MCF 10A (cell line): ENCODE measurements around the gene TJP2. TPM values are rescaled to one million over a fixed set of nuclear protein-coding genes. Genes with fewer than 3 reads are reported as not detected.

Experiments used
- BruUV-seq: library from RNA; stranded (reverse); fragments of 400-500 nt; replicated peaks from 2 replicates; lab custom pipeline; 2021; lab: Mats Ljungman, UMichigan
- CTCF ChIA-PET: fragments of 300-600 bp; sonication (Branson Sonifier 250); formaldehyde crosslinking; extraction: SDS; loops from one replicate; lab custom pipeline; 2021; ENCODE audit warnings: antibody characterized with exemption, inconsistent platforms; lab: Yijun Ruan, JAX
- POLR2A ChIA-PET: fragments of 300-600, 350-650 bp; sonication (Branson Sonifier 250); formaldehyde crosslinking; extraction: SDS; loops from one replicate; lab custom pipeline; 2020; ENCODE audit warnings: antibody characterized with exemption, inconsistent platforms; lab: Yijun Ruan, JAX
- DNase-seq: peaks from one replicate; pipeline ENCODE4 v3.0.0-alpha.2; 2018; ENCODE audit not compliant: unreplicated experiment
- H3K27ac Mint-ChIP-seq: one replicate; pipeline ENCODE4 v1.8.0; 2022; ENCODE audit warnings: mild to moderate bottlenecking, low read depth, mixed read lengths; ENCODE audit not compliant: unreplicated experiment
- H3K27me3 Mint-ChIP-seq: one replicate; pipeline ENCODE4 v1.8.0; 2022; ENCODE audit warnings: mixed read lengths; ENCODE audit not compliant: insufficient read depth, unreplicated experiment
- H3K36me3 Mint-ChIP-seq: one replicate; pipeline ENCODE4 v1.8.0; 2022; ENCODE audit warnings: mild to moderate bottlenecking, moderate library complexity, mixed read lengths; ENCODE audit not compliant: insufficient read depth, unreplicated experiment
- H3K4me1 Mint-ChIP-seq: one replicate; pipeline ENCODE4 v1.8.0; 2022; ENCODE audit warnings: mixed read lengths; ENCODE audit not compliant: insufficient read depth, unreplicated experiment
- H3K4me3 Mint-ChIP-seq: one replicate; pipeline ENCODE4 v1.8.0; 2022; ENCODE audit warnings: mild to moderate bottlenecking, moderate library complexity, mixed read lengths; ENCODE audit not compliant: unreplicated experiment
- H3K9me3 Mint-ChIP-seq: one replicate; pipeline ENCODE4 v1.8.0; 2022; ENCODE audit warnings: mixed read lengths; ENCODE audit not compliant: unreplicated experiment
- intact Hi-C: fragments of 100-400 bp; cut with micrococcal nuclease; formaldehyde crosslinking; loops from 2 replicates; pipeline ENCODE4 v1.14.1; 2022
- total RNA-seq: library from RNA; stranded (reverse); gene quantifications from 2 replicates; pipeline ENCODE4 v1.2.3, GENCODE V29; 2022
- TF ChIP-seq, protein P1 (sequence below): fragments of 200-600 bp; IDR thresholded peaks from one replicate; pipeline ENCODE4 v1.8.0; 2022; ENCODE audit warnings: antibody characterized with exemption, mild to moderate bottlenecking; ENCODE audit not compliant: unreplicated experiment

The TJP2 gene
- total RNA-seq, 1 experiment from 2014 or later = 52.2 TPM

DNA sequence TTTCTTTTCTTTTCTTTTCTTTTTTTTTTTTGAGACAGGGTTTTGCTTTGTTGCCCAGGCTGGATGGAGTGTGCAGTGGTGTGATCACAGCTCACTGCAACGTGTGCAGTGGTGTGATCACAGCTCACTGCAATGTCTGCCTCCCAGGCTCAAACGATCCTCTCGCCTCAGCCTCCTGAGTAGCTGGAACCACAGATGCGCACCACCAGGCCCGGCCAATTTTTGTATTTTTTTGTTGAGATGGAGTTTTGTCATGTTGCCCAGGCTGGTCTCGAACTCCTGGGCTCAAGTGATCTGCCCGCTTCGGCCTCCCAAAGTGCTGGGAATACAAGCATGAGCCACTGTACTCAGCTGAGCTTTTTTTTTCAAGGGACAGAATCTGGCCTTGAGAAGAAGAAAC is 36.8 kb upstream of the TJP2 start:
- Mint-ChIP-seq H3K27me3 (no peaks in the 10 kb centered on the region), H3K4me1 (peaks cover 15% of the 10 kb centered on the region), H3K4me3 (no peak overlapping the region), H3K9me3 (no peaks in the 10 kb centered on the region), H3K27ac (no peak overlapping the region), H3K36me3 (peaks cover 15% of the 10 kb centered on the region)
- CTCF ChIA-PET = interaction anchor here (0.6 to 1.5 kb wide), 9 partner anchors 7 to 65 kb away, joined by 3 to 8 read pairs (median 3); no protein-coding TSS in a partner anchor
- intact Hi-C loops = no loop called here
- no TSS peak for BruUV-seq
- POLR2A ChIA-PET = interaction anchor here (1.0 to 1.3 kb wide), 3 partner anchors 10 to 36 kb away, joined by 3 read pairs; no protein-coding TSS in a partner anchor
- no peak for DNase-seq
- TF ChIP-seq, protein P1, sequence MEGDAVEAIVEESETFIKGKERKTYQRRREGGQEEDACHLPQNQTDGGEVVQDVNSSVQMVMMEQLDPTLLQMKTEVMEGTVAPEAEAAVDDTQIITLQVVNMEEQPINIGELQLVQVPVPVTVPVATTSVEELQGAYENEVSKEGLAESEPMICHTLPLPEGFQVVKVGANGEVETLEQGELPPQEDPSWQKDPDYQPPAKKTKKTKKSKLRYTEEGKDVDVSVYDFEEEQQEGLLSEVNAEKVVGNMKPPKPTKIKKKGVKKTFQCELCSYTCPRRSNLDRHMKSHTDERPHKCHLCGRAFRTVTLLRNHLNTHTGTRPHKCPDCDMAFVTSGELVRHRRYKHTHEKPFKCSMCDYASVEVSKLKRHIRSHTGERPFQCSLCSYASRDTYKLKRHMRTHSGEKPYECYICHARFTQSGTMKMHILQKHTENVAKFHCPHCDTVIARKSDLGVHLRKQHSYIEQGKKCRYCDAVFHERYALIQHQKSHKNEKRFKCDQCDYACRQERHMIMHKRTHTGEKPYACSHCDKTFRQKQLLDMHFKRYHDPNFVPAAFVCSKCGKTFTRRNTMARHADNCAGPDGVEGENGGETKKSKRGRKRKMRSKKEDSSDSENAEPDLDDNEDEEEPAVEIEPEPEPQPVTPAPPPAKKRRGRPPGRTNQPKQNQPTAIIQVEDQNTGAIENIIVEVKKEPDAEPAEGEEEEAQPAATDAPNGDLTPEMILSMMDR = no peak

DNA sequence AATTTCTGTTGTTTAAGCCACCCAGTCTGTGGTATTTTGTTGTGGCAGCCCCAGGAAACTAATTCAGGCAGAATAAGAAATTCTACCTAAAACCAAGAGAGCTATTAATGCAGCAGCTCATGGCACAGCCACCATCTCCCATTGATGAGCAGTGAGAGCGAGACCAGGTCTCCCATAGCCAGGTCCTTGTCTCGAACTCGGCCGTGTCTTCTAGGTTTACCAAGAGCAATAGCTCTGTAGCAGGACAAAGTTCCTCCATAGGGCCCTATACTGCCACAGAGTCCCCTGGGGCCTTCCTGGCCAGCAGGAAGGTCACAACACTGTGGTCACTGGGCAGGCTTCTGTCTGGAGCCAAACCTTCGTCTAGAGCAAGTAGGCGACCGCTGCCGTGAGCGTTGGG is 34.5 kb upstream of the TJP2 start:
- H3K27ac Mint-ChIP-seq = no peak overlapping the region
- no peaks in the 10 kb centered on the region for H3K9me3 Mint-ChIP-seq
- ChIA-PET CTCF (interaction anchor here (0.8 kb wide), 1 partner anchor 61 kb away, joined by 3 read pairs; no protein-coding TSS in a partner anchor), POLR2A (interaction anchor here (1.1 kb wide), 1 partner anchor 34 kb away, joined by 3 read pairs; the partner anchor contains the start of gene TJP2)
- no peak for DNase-seq
- no peak overlapping the region for H3K4me3 Mint-ChIP-seq
- TF ChIP-seq, protein P1 = no peak
- peaks cover 12% of the 10 kb centered on the region for H3K4me1 Mint-ChIP-seq
- H3K36me3 Mint-ChIP-seq = peaks cover 15% of the 10 kb centered on the region
- BruUV-seq = no TSS peak
- no peaks in the 10 kb centered on the region for H3K27me3 Mint-ChIP-seq
- intact Hi-C loops = no loop called here

DNA sequence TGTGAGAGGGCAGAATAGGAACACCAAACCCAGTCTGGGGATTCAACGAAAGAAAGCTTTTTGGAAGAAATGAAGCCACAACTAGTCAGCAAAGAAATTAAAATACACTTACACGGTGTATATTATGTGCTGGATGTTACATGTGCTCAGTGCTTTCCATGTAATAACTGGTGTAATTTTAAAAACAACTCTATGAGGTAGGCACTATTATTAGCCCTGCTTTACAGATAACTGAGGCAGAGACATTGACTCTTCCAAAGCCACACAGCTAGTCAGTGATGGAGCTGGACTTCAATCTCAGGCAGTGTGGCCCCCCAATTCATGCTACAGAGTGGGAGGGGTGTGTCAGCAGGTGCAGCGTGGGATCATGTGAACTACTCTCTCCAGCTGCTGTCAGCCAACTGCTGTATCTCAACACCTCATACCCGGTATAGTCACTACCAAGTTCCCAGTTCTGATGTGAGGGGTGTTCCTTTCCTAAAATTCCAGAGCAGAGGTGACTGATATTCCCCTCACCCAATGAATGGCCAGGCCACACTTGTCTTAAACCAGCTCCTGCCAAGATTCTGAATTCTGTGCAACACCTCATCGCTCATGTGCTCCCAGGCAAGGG is 33.8 kb upstream of the TJP2 start:
- BruUV-seq = no TSS peak
- TF ChIP-seq, protein P1 = no peak
- Mint-ChIP-seq H3K4me1 (peaks cover 12% of the 10 kb centered on the region), H3K27me3 (no peaks in the 10 kb centered on the region), H3K36me3 (peaks cover 15% of the 10 kb centered on the region), H3K4me3 (no peak overlapping the region), H3K27ac (no peak overlapping the region), H3K9me3 (no peaks in the 10 kb centered on the region)
- intact Hi-C loops = no loop called here
- ChIA-PET POLR2A (interaction anchor here (0.5 kb wide), 1 partner anchor 52 kb away, joined by 4 read pairs; no protein-coding TSS in a partner anchor), CTCF (interaction anchor here (0.8 kb wide), 1 partner anchor 60 kb away, joined by 3 read pairs; no protein-coding TSS in a partner anchor)
- DNase-seq = no peak

DNA sequence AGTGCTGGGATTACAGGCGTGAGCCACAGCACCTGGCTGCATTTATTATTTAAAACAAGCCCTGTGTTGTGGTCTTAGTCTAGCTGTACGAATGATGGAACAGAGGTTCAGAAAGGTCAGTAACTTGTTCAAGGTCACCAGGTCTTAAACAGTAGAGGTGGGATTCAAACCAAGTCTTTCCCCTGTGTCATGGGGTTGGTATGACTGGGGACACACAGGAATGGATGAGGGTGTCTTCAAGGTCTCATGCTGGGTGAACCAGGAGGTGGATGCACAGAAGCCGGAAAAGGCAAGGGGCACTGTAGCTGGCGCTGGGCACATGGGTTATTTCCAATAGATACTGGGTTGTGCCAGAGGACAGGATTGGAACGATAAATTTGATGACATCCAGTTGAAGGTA is 32.2 kb upstream of the TJP2 start:
- peaks cover 15% of the 10 kb centered on the region for H3K36me3 Mint-ChIP-seq
- POLR2A ChIA-PET = interaction anchor here (2.1 to 2.9 kb wide), 2 partner anchors 20 to 33 kb away, joined by 10 to 12 read pairs; partner anchors contain the start of gene TJP2

More for the DNA sequence above, 32.2 kb upstream of the TJP2 start:
- Mint-ChIP-seq H3K27ac (no peak overlapping the region), H3K4me3 (no peak overlapping the region), H3K9me3 (no peaks in the 10 kb centered on the region), H3K27me3 (no peaks in the 10 kb centered on the region), H3K4me1 (peaks cover 7% of the 10 kb centered on the region)
- CTCF ChIA-PET = interaction anchor here (0.5 to 1.0 kb wide), 3 partner anchors 53 to 778 kb away, joined by 4 read pairs; no protein-coding TSS in a partner anchor
- DNase-seq = no peak
- TF ChIP-seq, protein P1 = no peak
- intact Hi-C loops = no loop called here
- no TSS peak for BruUV-seq
